ENCODE measurements around the gene DOCK7. TPM values are rescaled to one million over a fixed set of nuclear protein-coding genes. Genes with fewer than 3 reads are reported as not detected.

Gene DOCK7
- total and polyA plus RNA-seq, 2 of the 8 experiments (the other 6 are each of a cell fraction or from before 2014, with no cell fraction given), result 10.2 to 33.7 TPM

- H3K36me3 ChIP-seq (ENCODE audit: control insufficient read depth in 2 of 4, insufficient read depth in 4 of 4, low read length in 3 of 4), result peaks cover 0 to 10% (median 1%) of the 10 kb centered on the region in 4 experiments; a peak in 4 of 8 replicates
- POLR2A ChIA-PET (ENCODE audit: partially characterized antibody), result interaction anchor here (0.9 kb wide), 1 partner anchor 334 kb away, joined by 3 read pairs; no protein-coding TSS in a partner anchor
- no peak overlapping the region for H4K91ac ChIP-seq (replicated peaks; ENCODE audit: insufficient read length, low read length)
- no peak overlapping the region for H2BK15ac ChIP-seq (ENCODE audit: low read length)
- no peaks in the 10 kb centered on the region for H4K20me1 ChIP-seq (replicated peaks in 1 of 2; ENCODE audit: control insufficient read depth in 1 of 2, insufficient read depth in 2 of 2, low read length in 2 of 2)
- H2AK5ac ChIP-seq (ENCODE audit: low read depth, low read length), result no peak overlapping the region
- H2BK12ac ChIP-seq (ENCODE audit: low read depth, low read length), result no peak overlapping the region
- H2BK5ac ChIP-seq (ENCODE audit: low read depth, low read length), result no peak overlapping the region
- H3K4ac ChIP-seq (replicated peaks; ENCODE audit: insufficient read length, low read depth, low read length), result no peak overlapping the region
- WGBS, 2 experiments (ENCODE audit: extremely low coverage in 1 of 2, insufficient coverage in 1 of 2, insufficient read length in 1 of 2, insufficient replicate concordance in 2 of 2, low coverage in 1 of 2, low lambda C conversion rate in 2 of 2, missing lambda C conversion rate in 1 of 2), result 95% methylated on average over 2 of the region's 2 CpGs; no CpG with 5 or more reads in 1 of the 2 experiments
- DNase-seq (ENCODE audit: low read depth in 1 of 2, low spot score in 2 of 2), result no peak
- FAIRE-seq, result no peak
- H3K9ac ChIP-seq (replicated peaks in 1 of 4; ENCODE audit: extremely low read depth in 1 of 4, low read depth in 3 of 4, low read length in 3 of 4), result no peak overlapping the region
- H4K5ac ChIP-seq (ENCODE audit: insufficient read length, low read depth, low read length), result no peak overlapping the region
- no peak overlapping the region for H4K8ac ChIP-seq (ENCODE audit: extremely low read depth, insufficient read depth, low read length)
- H2BK120ac ChIP-seq (replicated peaks; ENCODE audit: low read depth, low read length), result no peak overlapping the region
- H3K23me2 ChIP-seq (ENCODE audit: low read depth, low read length), result no peaks in the 10 kb centered on the region
- no peaks in the 10 kb centered on the region for H3K79me1 ChIP-seq (ENCODE audit: low read depth, low read length)
- H3K79me2 ChIP-seq (ENCODE audit: control insufficient read depth in 1 of 2, insufficient read depth in 2 of 2, low read length in 2 of 2), result no peaks in the 10 kb centered on the region
- no peak overlapping the region for H3K14ac ChIP-seq (ENCODE audit: insufficient read length)
- no peak overlapping the region for H2AFZ ChIP-seq (ENCODE audit: low read length)
- H2BK20ac ChIP-seq (ENCODE audit: low read length), result no peak overlapping the region
- H3K27ac ChIP-seq (ENCODE audit: low read depth, low read length), result no peak overlapping the region
- H3K56ac ChIP-seq (replicated peaks; ENCODE audit: insufficient read length, low read depth, low read length), result no peak overlapping the region
- H3K4me3 ChIP-seq (ENCODE audit: extremely low read depth in 1 of 4, insufficient read depth in 2 of 4, low read depth in 3 of 4, low read length in 4 of 4), result no peak overlapping the region
- no peaks in the 10 kb centered on the region for H3K27me3 ChIP-seq (replicated peaks in 1 of 4; ENCODE audit: control insufficient read depth in 3 of 4, extremely low read depth in 1 of 4, insufficient read depth in 3 of 4, low read length in 3 of 4)
- peaks cover 0 to 5% (median 2%) of the 10 kb centered on the region in 4 experiments; a peak in 2 of 7 replicates for H3K4me1 ChIP-seq (replicated peaks in 1 of 4; ENCODE audit: control insufficient read depth in 3 of 4, insufficient read depth in 4 of 4, low read length in 3 of 4)
- H3K23ac ChIP-seq (ENCODE audit: insufficient read length), result no peak overlapping the region
- H3K9me3 ChIP-seq (ENCODE audit: insufficient read depth in 2 of 2, low read depth in 1 of 2, low read length in 1 of 2), result no peaks in the 10 kb centered on the region
- CTCF ChIA-PET (ENCODE audit: partially characterized antibody), result interaction anchor here (1.3 to 4.4 kb wide), 3 partner anchors 10 to 207 kb away, joined by 5 to 27 read pairs (median 17); no protein-coding TSS in a partner anchor
- H3K4me2 ChIP-seq (ENCODE audit: insufficient read depth in 1 of 2, low read depth in 2 of 2, low read length in 2 of 2), result no peak overlapping the region
- no peak overlapping the region for H3K18ac ChIP-seq (ENCODE audit: extremely low read depth, low read length)
- TF ChIP-seq RXRA (IDR thresholded peaks at IDR 0.05; ENCODE audit: insufficient read depth, low read depth, low read length), result no peak
- TF ChIP-seq CBX8 (IDR thresholded peaks at IDR 0.05; ENCODE audit: borderline replicate concordance, low read depth, low read length), result no peak
- TF ChIP-seq ATF3 (IDR thresholded peaks at IDR 0.05; ENCODE audit: insufficient read depth, low read depth, low read length), result no peak
- TF ChIP-seq HDAC6 (IDR thresholded peaks at IDR 0.05; ENCODE audit: low read depth, low read length), result no peak
- TF ChIP-seq JUND (IDR thresholded peaks at IDR 0.05; ENCODE audit: low read length), result no peak
- no peak for TF ChIP-seq TAF7 (optimal IDR thresholded peaks at IDR 0.05; ENCODE audit: borderline replicate concordance, low read depth, low read length)
- TF ChIP-seq TCF12 (IDR thresholded peaks at IDR 0.05; ENCODE audit: low read depth, low read length), result no peak
- TF ChIP-seq SIN3A (conservative IDR thresholded peaks at IDR 0.05 in 1 of 2, IDR thresholded peaks at IDR 0.05 in 1 of 2; ENCODE audit: low read depth in 1 of 2, low read length in 2 of 2), result no peak
- no peak for TF ChIP-seq ASH2L (IDR thresholded peaks at IDR 0.05; ENCODE audit: low read length)
- no peak for TF ChIP-seq SIX5 (IDR thresholded peaks at IDR 0.05; ENCODE audit: low read depth, low read length)
- no peak for TF ChIP-seq CEBPB (IDR thresholded peaks at IDR 0.05; ENCODE audit: low read depth, low read length)
- no peak for TF ChIP-seq JUN (IDR thresholded peaks at IDR 0.05; ENCODE audit: low read depth, low read length)
These were observed 149.1 kb downstream of the DOCK7 start for GRCh38 chr1:62539028-62539447.

Measured in H1 (cell line).